ENCODE results near the gene GRIN2B. TPM values are rescaled to one million over a fixed set of nuclear protein-coding genes. Genes with fewer than 3 reads are reported as not detected.

The GRIN2B gene
- total and polyA plus RNA-seq, 2 of the 13 experiments (the other 11 are each of a cell fraction or from before 2014, with no cell fraction given), result 0.05 to 0.13 TPM

DNA sequence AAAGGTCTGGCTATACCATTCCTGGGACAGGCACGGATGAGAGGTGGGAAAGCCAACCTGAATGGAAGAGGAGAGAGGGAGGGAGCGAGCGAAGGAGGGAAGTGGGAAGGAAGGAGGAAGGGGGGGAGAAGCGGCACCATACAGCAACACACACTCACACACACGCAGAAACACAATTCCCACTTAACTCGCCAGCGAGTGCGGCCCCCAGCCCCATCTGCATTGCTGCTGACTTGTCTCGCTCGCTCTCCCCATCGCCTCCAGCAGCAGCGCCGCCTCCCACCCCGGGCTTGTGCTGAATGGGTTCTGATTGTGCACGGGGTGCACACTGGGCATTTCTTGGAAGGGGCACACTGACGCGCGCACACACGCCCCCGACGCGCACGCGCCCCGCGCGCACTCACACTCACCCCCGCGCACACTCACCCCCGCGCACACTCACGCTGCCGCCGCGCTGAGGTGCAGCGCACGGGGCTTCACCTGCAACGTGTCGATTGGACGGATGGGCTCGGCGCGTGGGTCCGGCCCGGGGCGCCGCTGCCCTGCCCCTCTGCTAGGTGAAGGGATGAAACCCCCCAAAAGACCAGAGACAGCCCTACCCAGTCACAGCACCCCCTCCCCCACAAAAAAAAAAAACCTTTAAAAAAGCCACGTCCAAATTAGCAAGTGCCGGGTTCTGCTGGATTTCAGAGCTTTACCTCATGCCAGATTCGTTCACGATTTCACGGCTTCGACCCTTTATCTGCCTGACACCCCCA is 685 bp downstream of the GRIN2B start:
- H3K79me2 ChIP-seq (ENCODE audit: insufficient read depth, low read length), result no peaks in the 10 kb centered on the region
- no peaks in the 10 kb centered on the region for H3K9me3 ChIP-seq (ENCODE audit: low read length)
- H2AFZ ChIP-seq (ENCODE audit: low read length), result no peak overlapping the region
- no peak overlapping the region for H3K27ac ChIP-seq (ENCODE audit: extremely low read length, insufficient read depth, low read length)
- no peaks in the 10 kb centered on the region for H4K20me1 ChIP-seq (ENCODE audit: insufficient read depth, low read length)
- H3K4me3 ChIP-seq (replicated peaks in 1 of 3; ENCODE audit: insufficient read depth in 1 of 3, low read depth in 2 of 3, low read length in 3 of 3), result no peak overlapping the region
- no peaks in the 10 kb centered on the region for H3K36me3 ChIP-seq (replicated peaks in 1 of 2; ENCODE audit: control insufficient read depth in 1 of 2, insufficient read depth in 2 of 2, low read length in 2 of 2)
- H3K9ac ChIP-seq (ENCODE audit: insufficient read depth, low read depth, low read length), result no peak overlapping the region
- FAIRE-seq (no peak), ATAC-seq (no peak), DNase-seq (ENCODE audit: low spot score) (no peak)
- CTCF ChIA-PET (ENCODE audit: low intra/inter-chr PET ratio, low total read pairs), result no interaction called here
- H3K27me3 ChIP-seq (ENCODE audit: control insufficient read depth in 1 of 2, insufficient read depth in 2 of 2, low read length in 2 of 2), result peaks cover 1 to 25% of the 10 kb centered on the region in 2 experiments; a peak in 4 of 5 replicates
- intact Hi-C loops (cut with micrococcal nuclease; ENCODE audit: unreplicated experiment) (no loop called here), in situ Hi-C loops (cut with HindIII; ENCODE audit: extremely low pct_ligation_motif_present, low pct_unique_long_range_greater_than_20kb) (no loop called here)
- POLR2A ChIA-PET, result no interaction called here
- TF ChIP-seq JUNB (CRISPR knock-in tag; IDR thresholded peaks at IDR 0.05; ENCODE audit: borderline replicate concordance), result no peak
- TF ChIP-seq CAMTA2 (CRISPR knock-in tag; IDR thresholded peaks at IDR 0.05; ENCODE audit: borderline replicate concordance), result no peak
- TF ChIP-seq SOX5 (CRISPR knock-in tag; IDR thresholded peaks at IDR 0.05; ENCODE audit: borderline replicate concordance), result no peak
- TF ChIP-seq ZNF543 (CRISPR knock-in tag; IDR thresholded peaks at IDR 0.05), result no peak
- TF ChIP-seq ZBTB3 (CRISPR knock-in tag; IDR thresholded peaks at IDR 0.05; ENCODE audit: borderline replicate concordance, low read depth), result no peak
- no peak for TF ChIP-seq ZNF556 (CRISPR knock-in tag; IDR thresholded peaks at IDR 0.05; ENCODE audit: borderline replicate concordance)
- TF ChIP-seq, protein P1, sequence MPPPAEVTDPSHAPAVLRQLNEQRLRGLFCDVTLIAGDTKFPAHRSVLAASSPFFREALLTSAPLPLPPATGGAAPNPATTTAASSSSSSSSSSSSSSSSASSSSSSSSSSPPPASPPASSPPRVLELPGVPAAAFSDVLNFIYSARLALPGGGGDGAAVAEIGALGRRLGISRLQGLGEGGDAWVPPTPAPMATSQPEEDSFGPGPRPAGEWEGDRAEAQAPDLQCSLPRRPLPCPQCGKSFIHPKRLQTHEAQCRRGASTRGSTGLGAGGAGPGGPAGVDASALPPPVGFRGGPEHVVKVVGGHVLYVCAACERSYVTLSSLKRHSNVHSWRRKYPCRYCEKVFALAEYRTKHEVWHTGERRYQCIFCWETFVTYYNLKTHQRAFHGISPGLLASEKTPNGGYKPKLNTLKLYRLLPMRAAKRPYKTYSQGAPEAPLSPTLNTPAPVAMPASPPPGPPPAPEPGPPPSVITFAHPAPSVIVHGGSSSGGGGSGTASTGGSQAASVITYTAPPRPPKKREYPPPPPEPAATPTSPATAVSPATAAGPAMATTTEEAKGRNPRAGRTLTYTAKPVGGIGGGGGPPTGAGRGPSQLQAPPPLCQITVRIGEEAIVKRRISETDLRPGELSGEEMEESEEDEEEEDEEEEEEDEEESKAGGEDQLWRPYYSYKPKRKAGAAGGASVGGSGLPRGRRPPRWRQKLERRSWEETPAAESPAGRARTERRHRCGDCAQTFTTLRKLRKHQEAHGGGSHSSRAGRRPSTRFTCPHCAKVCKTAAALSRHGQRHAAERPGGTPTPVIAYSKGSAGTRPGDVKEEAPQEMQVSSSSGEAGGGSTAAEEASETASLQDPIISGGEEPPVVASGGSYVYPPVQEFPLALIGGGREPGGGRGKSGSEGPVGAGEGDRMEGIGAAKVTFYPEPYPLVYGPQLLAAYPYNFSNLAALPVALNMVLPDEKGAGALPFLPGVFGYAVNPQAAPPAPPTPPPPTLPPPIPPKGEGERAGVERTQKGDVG (CRISPR knock-in tag; IDR thresholded peaks at IDR 0.05; ENCODE audit: borderline replicate concordance), result no peak
- TF ChIP-seq, protein P2, sequence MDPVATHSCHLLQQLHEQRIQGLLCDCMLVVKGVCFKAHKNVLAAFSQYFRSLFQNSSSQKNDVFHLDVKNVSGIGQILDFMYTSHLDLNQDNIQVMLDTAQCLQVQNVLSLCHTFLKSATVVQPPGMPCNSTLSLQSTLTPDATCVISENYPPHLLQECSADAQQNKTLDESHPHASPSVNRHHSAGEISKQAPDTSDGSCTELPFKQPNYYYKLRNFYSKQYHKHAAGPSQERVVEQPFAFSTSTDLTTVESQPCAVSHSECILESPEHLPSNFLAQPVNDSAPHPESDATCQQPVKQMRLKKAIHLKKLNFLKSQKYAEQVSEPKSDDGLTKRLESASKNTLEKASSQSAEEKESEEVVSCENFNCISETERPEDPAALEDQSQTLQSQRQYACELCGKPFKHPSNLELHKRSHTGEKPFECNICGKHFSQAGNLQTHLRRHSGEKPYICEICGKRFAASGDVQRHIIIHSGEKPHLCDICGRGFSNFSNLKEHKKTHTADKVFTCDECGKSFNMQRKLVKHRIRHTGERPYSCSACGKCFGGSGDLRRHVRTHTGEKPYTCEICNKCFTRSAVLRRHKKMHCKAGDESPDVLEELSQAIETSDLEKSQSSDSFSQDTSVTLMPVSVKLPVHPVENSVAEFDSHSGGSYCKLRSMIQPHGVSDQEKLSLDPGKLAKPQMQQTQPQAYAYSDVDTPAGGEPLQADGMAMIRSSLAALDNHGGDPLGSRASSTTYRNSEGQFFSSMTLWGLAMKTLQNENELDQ (CRISPR knock-in tag; IDR thresholded peaks at IDR 0.05; ENCODE audit: borderline replicate concordance), result no peak
- TF ChIP-seq ZNF10 (CRISPR knock-in tag; IDR thresholded peaks at IDR 0.05; ENCODE audit: borderline replicate concordance, low read depth), result no peak
- TF ChIP-seq, protein P3, sequence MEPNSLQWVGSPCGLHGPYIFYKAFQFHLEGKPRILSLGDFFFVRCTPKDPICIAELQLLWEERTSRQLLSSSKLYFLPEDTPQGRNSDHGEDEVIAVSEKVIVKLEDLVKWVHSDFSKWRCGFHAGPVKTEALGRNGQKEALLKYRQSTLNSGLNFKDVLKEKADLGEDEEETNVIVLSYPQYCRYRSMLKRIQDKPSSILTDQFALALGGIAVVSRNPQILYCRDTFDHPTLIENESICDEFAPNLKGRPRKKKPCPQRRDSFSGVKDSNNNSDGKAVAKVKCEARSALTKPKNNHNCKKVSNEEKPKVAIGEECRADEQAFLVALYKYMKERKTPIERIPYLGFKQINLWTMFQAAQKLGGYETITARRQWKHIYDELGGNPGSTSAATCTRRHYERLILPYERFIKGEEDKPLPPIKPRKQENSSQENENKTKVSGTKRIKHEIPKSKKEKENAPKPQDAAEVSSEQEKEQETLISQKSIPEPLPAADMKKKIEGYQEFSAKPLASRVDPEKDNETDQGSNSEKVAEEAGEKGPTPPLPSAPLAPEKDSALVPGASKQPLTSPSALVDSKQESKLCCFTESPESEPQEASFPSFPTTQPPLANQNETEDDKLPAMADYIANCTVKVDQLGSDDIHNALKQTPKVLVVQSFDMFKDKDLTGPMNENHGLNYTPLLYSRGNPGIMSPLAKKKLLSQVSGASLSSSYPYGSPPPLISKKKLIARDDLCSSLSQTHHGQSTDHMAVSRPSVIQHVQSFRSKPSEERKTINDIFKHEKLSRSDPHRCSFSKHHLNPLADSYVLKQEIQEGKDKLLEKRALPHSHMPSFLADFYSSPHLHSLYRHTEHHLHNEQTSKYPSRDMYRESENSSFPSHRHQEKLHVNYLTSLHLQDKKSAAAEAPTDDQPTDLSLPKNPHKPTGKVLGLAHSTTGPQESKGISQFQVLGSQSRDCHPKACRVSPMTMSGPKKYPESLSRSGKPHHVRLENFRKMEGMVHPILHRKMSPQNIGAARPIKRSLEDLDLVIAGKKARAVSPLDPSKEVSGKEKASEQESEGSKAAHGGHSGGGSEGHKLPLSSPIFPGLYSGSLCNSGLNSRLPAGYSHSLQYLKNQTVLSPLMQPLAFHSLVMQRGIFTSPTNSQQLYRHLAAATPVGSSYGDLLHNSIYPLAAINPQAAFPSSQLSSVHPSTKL (CRISPR knock-in tag; IDR thresholded peaks at IDR 0.05), result no peak
- TF ChIP-seq NBN (conservative IDR thresholded peaks at IDR 0.05), result no peak
- no peak for TF ChIP-seq ZNF354B (CRISPR knock-in tag; IDR thresholded peaks at IDR 0.05)
- TF ChIP-seq MTA3 (CRISPR knock-in tag; IDR thresholded peaks at IDR 0.05), result no peak
- 30% methylated on average over 14 of the region's 53 CpGs for WGBS (ENCODE audit: low lambda C conversion rate)
- no peak overlapping the region for H3K4me2 ChIP-seq (ENCODE audit: low read depth, low read length)
- H3K4me1 ChIP-seq (ENCODE audit: insufficient read depth, low read length), result no peaks in the 10 kb centered on the region
- BruUV-seq (replicated peaks), result no TSS peak

Data from HepG2 (cell line).